Spleen (tissue), 7 donors: ENCODE results near the gene CNTNAP2.

Experiments used
- CTCF ChIP-seq, 11 experiments: fragments of 200-600 bp in 7 of 11; fragments of 450-650 bp in 4 of 11; sonication (generic) in 4 of 11; IDR thresholded peaks in 8 of 11; conservative IDR thresholded peaks in 3 of 11; 1 replicate in 7 of 11; 2 replicates in 4 of 11; pipeline versions ENCODE4 v1.4.0 to v1.8.0; 2016 to 2021; ENCODE audit warnings: antibody characterized with exemption in 11 of 11, inconsistent platforms in 4 of 11, mild to moderate bottlenecking in 1 of 11
- POLR2A ChIP-seq, 3 donors: fragments of 450-650 bp; IDR thresholded peaks; one replicate each; pipeline ENCODE4 v1.5.1; 2017; ENCODE audit warnings: antibody characterized with exemption in 3 of 3, mild to moderate bottlenecking in 1 of 3
- POLR2AphosphoS5 ChIP-seq, 3 donors: sonication (generic); formaldehyde crosslinking; IDR thresholded peaks; one replicate each; pipeline ENCODE4 v1.5.1; 2017; ENCODE audit warnings: antibody characterized with exemption in 3 of 3
- donor health status: DM: no; HTN: no; CAD: no; lungs with moderate emphysema.
- donor health status: DM: no; HTN: no; CAD: no.
- donor health status: DM: no; HTN: no; CAD: no.

DNA sequence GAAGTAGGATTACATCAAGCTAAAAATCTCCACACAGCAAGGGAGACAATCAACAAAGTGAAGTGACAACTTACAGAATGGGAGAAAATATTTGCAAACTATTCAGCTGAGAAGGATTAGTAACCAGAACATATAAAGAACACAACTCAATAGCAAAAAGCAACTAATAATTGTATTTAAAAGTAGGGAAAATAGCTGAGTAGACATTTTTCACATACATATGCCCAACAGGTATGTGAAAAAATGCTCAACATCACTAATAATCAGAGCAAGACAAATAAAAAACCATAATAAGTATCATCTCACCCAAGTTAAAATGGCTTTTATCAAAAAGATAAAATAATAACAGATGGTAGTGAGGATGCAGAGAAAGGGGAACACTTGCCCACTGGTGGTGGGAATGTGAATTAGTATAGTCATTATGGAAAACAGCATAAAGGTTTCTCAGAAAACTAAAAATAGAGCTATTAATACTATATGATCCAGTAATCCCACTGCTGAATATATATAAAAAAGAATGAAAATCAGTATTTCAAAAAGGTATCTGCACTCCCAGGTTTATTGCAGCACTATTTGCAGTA is 1689.5 kb downstream of the CNTNAP2 start:
- TF ChIP-seq CTCF (IDR thresholded peaks at IDR 0.05 in 8 of 11, conservative IDR thresholded peaks at IDR 0.05 in 3 of 11) (no peak), POLR2A (IDR thresholded peaks at IDR 0.05) (no peak), POLR2AphosphoS5 (IDR thresholded peaks at IDR 0.05) (no peak)
